B cell (primary cell): ENCODE results near the gene RPL39L. TPM values are rescaled to one million over a fixed set of nuclear protein-coding genes. Genes with fewer than 3 reads are reported as not detected.

ENCODE experiments used
- ATAC-seq: fragments of 200-7000 bp; cut with Tn5 transposase; one replicate; pipeline ENCODE4 v1.10.0; 2021; ENCODE audit warnings: low read depth, mild to moderate bottlenecking, moderate number of reproducible peaks, moderate library complexity
- CTCF ChIA-PET: fragments of 350-600 bp; sonication (Branson Sonifier 250); formaldehyde crosslinking; loops from one replicate; lab custom pipeline; 2021; ENCODE audit warnings: antibody characterized with exemption, inconsistent platforms; lab: Charles Lee
- POLR2A ChIA-PET: fragments of 350-600 bp; sonication (Branson Sonifier 250); formaldehyde crosslinking; loops from one replicate; lab custom pipeline; 2021; ENCODE audit warnings: antibody characterized with exemption; lab: Charles Lee
- DNase-seq: peaks from one replicate; pipeline ENCODE4 v3.0.0; 2013
- H2AFZ ChIP-seq: 2 replicates; pipeline ENCODE4 v1.6.1; 2012; ENCODE audit warnings: mild to moderate bottlenecking, low read depth, low read length; ENCODE audit not compliant: insufficient read depth, poor library complexity, severe bottlenecking
- H3K27ac ChIP-seq, 2 donors: 1 replicate in 1 of 2; 2 replicates in 1 of 2; pipeline ENCODE4 v1.5.1; 2012 to 2013; ENCODE audit warnings: low read length in 2 of 2, mild to moderate bottlenecking in 2 of 2, moderate library complexity in 1 of 2
- H3K27me3 ChIP-seq, 4 experiments: fragments of 200-600 bp in 1 of 4; sonication (generic) in 1 of 4; replicated peaks in 1 of 4; 1 replicate in 2 of 4; 2 replicates in 2 of 4; pipeline versions ENCODE4 v1.6.1 to v1.7.0; 2013 to 2016; ENCODE audit warnings: low read length in 3 of 4, mild to moderate bottlenecking in 2 of 4, mixed read lengths in 1 of 4, moderate library complexity in 1 of 4; ENCODE audit not compliant: insufficient read depth in 4 of 4, control insufficient read depth in 3 of 4; ENCODE audit errors: control extremely low read depth in 1 of 4
- H3K36me3 ChIP-seq, 2 experiments: replicated peaks in 1 of 2; 1 replicate in 1 of 2; 2 replicates in 1 of 2; pipeline versions ENCODE4 v1.6.1 to v1.7.1; 2013; ENCODE audit warnings: low read length in 1 of 2; ENCODE audit not compliant: insufficient read depth in 2 of 2, control insufficient read depth in 1 of 2; ENCODE audit errors: control extremely low read depth in 1 of 2, extremely low read depth in 1 of 2
- H3K4me1 ChIP-seq, 2 donors: fragments of 200-600 bp in 1 of 2; sonication (generic) in 1 of 2; 1 replicate in 1 of 2; 2 replicates in 1 of 2; pipeline versions ENCODE4 v1.5.1 to v1.6.1; 2013 to 2017; ENCODE audit warnings: low read length in 2 of 2; ENCODE audit not compliant: control insufficient read depth in 2 of 2, insufficient read depth in 2 of 2
- H3K4me2 ChIP-seq: replicated peaks from 2 replicates; pipeline ENCODE3; 2012; ENCODE audit warnings: mild to moderate bottlenecking, low read depth, low read length; ENCODE audit not compliant: poor library complexity, severe bottlenecking
- H3K4me3 ChIP-seq, 5 experiments: fragments of 200-600 bp in 1 of 5; sonication (generic) in 1 of 5; 1 replicate in 3 of 5; 2 replicates in 2 of 5; pipeline versions ENCODE4 v1.5.1 to v1.7.0; 2011 to 2016; ENCODE audit warnings: low read length in 4 of 5, mild to moderate bottlenecking in 4 of 5, low read depth in 2 of 5, control low read depth in 1 of 5, moderate library complexity in 1 of 5; ENCODE audit not compliant: insufficient read depth in 1 of 5; ENCODE audit errors: control extremely low read depth in 1 of 5, extremely low read depth in 1 of 5
- H3K79me2 ChIP-seq: fragments of 200-600 bp; sonication (generic); one replicate; pipeline ENCODE4 v1.6.0; 2016; ENCODE audit warnings: low read length; ENCODE audit not compliant: control insufficient read depth, insufficient read depth
- H3K9ac ChIP-seq: fragments of 200-600 bp; sonication (generic); 2 replicates; pipeline ENCODE4 v1.6.1; 2017; ENCODE audit warnings: mild to moderate bottlenecking, low read length, moderate library complexity
- H3K9me3 ChIP-seq, 3 donors: one replicate each; pipeline versions ENCODE4 v1.6.1 to v1.7.1; 2013; ENCODE audit warnings: low read length in 2 of 3; ENCODE audit not compliant: control insufficient read depth in 2 of 3, insufficient read depth in 1 of 3; ENCODE audit errors: control extremely low read depth in 1 of 3
- H4K20me1 ChIP-seq: 2 replicates; pipeline ENCODE4 v1.6.0; 2012; ENCODE audit warnings: mild to moderate bottlenecking, low read length; ENCODE audit not compliant: insufficient read depth, control insufficient read depth, poor library complexity, severe bottlenecking
- H3K27ac Mint-ChIP-seq: one replicate; pipeline ENCODE4 v1.8.0; 2021; ENCODE audit warnings: mixed read lengths
- H3K27me3 Mint-ChIP-seq: one replicate; pipeline ENCODE4 v1.8.0; 2021; ENCODE audit warnings: mixed read lengths
- H3K4me1 Mint-ChIP-seq: one replicate; pipeline ENCODE4 v1.8.0; 2021; ENCODE audit warnings: mixed read lengths
- H3K4me3 Mint-ChIP-seq: one replicate; pipeline ENCODE4 v1.8.0; 2021; ENCODE audit warnings: mixed read lengths
- H3K9me3 Mint-ChIP-seq: one replicate; pipeline ENCODE4 v1.8.0; 2022; ENCODE audit warnings: mixed read lengths; ENCODE audit not compliant: insufficient read depth
- EZH2 ChIP-seq: IDR thresholded peaks from 2 replicates; pipeline ENCODE4 v1.6.1; 2012; ENCODE audit warnings: borderline replicate concordance, low read depth, mild to moderate bottlenecking, moderate library complexity, low read length; ENCODE audit not compliant: insufficient read depth, poor library complexity, severe bottlenecking
- WGBS: methylation state at CpG from one replicate; pipeline ENCODE4 v1.1.5; 2013; ENCODE audit warnings: missing lambda C conversion rate; ENCODE audit not compliant: insufficient coverage; 5-methylcytosine and 5-hydroxymethylcytosine counted together
- intact Hi-C: fragments of 100-400 bp; cut with micrococcal nuclease; formaldehyde crosslinking; loops from one replicate; pipeline ENCODE4 v1.10.0; 2022
- polyA plus RNA-seq: library from polyadenylated mRNA; depleted of rRNA; stranded (reverse); fragments of >200 nt; gene quantifications from 2 replicates; pipeline ENCODE4 v1.2.3, GENCODE V29; 2012
- total RNA-seq, 2 donors: library from RNA; stranded (reverse); fragments of 120-200 nt in 1 of 2; gene quantifications; 1 replicate in 1 of 2; 2 replicates in 1 of 2; pipeline versions ENCODE4 v1.2.3 to v1.2.4, GENCODE V29; 2013 to 2022
- TF ChIP-seq, protein P1 (sequence below): fragments of 200-600 bp; IDR thresholded peaks from one replicate; pipeline ENCODE4 v1.8.0; 2022; ENCODE audit warnings: antibody characterized with exemption, mild to moderate bottlenecking

RPL39L gene
- total and polyA plus RNA-seq, 2 donors (not counting 1 experiment from before 2014, with no cell fraction given) = 3.1 to 4.5 TPM

DNA sequence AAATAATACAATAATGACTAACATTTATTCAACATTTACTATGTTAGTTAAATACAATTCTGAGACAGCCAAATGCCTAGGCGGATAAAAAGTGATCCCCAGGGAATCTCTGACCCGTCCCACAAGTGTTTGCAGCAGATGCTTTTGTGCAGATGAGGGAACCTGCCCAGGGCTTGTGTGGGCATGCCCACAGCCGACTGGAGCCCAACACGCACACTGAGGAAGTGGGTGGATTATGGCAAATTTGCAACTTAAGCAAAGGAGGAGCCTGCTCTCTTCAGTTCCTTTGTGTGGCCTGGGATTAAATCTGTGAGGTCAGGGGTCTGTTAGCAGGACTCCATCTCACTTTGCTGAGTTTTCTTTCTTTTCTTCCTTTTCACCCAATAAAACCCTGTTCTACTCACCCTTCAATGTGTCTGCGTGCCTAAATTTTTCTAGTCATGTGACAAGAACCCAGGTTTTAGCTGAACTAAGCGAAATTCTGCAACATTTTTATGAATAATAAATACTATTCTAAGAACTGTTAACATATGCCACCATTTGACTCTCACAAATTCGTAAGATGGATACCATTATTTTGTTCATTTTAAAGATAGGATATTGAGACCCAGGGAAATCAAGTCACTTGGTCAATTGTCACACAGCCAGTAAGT lies 44.0 kb upstream of the RPL39L start:
- peaks cover 55% of the 10 kb centered on the region for H3K27me3 Mint-ChIP-seq
- CTCF ChIA-PET = interaction anchor here (0.7 kb wide), 1 partner anchor 511 kb away, joined by 4 read pairs; no protein-coding TSS in a partner anchor

More for the DNA sequence above, 44.0 kb upstream of the RPL39L start:
- H3K27ac ChIP-seq = no peak overlapping the region
- Mint-ChIP-seq H3K4me3 (no peak overlapping the region), H3K9me3 (no peaks in the 10 kb centered on the region), H3K27ac (no peak overlapping the region), H3K4me1 (peaks cover 2% of the 10 kb centered on the region)
- DNase-seq (no peak), ATAC-seq (no peak)
- TF ChIP-seq, protein P1, sequence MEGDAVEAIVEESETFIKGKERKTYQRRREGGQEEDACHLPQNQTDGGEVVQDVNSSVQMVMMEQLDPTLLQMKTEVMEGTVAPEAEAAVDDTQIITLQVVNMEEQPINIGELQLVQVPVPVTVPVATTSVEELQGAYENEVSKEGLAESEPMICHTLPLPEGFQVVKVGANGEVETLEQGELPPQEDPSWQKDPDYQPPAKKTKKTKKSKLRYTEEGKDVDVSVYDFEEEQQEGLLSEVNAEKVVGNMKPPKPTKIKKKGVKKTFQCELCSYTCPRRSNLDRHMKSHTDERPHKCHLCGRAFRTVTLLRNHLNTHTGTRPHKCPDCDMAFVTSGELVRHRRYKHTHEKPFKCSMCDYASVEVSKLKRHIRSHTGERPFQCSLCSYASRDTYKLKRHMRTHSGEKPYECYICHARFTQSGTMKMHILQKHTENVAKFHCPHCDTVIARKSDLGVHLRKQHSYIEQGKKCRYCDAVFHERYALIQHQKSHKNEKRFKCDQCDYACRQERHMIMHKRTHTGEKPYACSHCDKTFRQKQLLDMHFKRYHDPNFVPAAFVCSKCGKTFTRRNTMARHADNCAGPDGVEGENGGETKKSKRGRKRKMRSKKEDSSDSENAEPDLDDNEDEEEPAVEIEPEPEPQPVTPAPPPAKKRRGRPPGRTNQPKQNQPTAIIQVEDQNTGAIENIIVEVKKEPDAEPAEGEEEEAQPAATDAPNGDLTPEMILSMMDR = no peak
- no peak for TF ChIP-seq EZH2
- no peak overlapping the region for H3K4me2 ChIP-seq
- POLR2A ChIA-PET = interaction anchor here (0.6 kb wide), 1 partner anchor 1773 kb away, joined by 3 read pairs; no protein-coding TSS in a partner anchor
- intact Hi-C loops = no loop called here
- no peaks in the 10 kb centered on the region for H4K20me1 ChIP-seq
- WGBS = 23% methylated on average over 3 of the region's 7 CpGs
- H2AFZ ChIP-seq = no peak overlapping the region
- H3K27me3 ChIP-seq = peaks cover 0 to 38% (median 25%) of the 10 kb centered on the region in 4 experiments
- H3K4me1 ChIP-seq = no peaks in the 10 kb centered on the region
- no peak overlapping the region for H3K4me3 ChIP-seq
- H3K9me3 ChIP-seq = peaks cover 0 to 4% (median 0%) of the 10 kb centered on the region in 3 donors
- no peaks in the 10 kb centered on the region for H3K79me2 ChIP-seq
- H3K36me3 ChIP-seq = no peaks in the 10 kb centered on the region
- no peak overlapping the region for H3K9ac ChIP-seq
